ENCODE data around the gene TMEM119.

DNA sequence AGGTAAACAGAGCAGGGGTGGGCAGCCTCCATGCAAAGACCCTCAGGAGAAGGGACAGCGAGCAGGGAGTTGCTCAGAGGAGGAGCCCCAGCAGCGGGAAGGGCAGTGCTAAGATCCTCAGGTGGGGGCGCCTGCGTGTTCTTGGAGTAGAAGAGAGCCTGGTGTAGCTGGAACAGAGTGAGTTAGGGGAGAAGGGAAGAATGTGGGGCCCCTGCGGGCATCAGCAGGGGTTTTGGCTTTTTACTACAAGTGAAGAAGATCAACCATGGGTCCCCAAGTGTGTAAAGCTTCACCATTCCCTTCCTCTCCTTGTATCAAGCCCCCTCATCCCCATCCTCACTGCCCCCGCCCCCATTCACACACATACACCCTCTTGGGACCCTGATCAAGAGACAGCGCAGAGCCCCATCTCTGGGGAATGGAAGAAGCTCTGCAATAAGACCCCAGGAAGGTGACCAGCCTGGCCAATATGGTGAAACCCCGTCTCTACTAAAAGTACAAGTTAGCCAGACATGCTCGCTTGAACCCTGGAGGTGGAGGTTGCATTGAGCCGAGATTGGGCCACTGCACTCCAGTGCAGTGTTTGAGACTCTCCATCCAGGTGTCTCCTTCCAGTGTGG lies 10.2 kb upstream of the TMEM119 start:
- TF ChIP-seq, protein P1, sequence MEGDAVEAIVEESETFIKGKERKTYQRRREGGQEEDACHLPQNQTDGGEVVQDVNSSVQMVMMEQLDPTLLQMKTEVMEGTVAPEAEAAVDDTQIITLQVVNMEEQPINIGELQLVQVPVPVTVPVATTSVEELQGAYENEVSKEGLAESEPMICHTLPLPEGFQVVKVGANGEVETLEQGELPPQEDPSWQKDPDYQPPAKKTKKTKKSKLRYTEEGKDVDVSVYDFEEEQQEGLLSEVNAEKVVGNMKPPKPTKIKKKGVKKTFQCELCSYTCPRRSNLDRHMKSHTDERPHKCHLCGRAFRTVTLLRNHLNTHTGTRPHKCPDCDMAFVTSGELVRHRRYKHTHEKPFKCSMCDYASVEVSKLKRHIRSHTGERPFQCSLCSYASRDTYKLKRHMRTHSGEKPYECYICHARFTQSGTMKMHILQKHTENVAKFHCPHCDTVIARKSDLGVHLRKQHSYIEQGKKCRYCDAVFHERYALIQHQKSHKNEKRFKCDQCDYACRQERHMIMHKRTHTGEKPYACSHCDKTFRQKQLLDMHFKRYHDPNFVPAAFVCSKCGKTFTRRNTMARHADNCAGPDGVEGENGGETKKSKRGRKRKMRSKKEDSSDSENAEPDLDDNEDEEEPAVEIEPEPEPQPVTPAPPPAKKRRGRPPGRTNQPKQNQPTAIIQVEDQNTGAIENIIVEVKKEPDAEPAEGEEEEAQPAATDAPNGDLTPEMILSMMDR (IDR thresholded peaks at IDR 0.05 in 2 of 3, conservative IDR thresholded peaks at IDR 0.05 in 1 of 3; ENCODE audit: control insufficient read depth in 2 of 3, extremely low read depth in 1 of 3, insufficient read depth in 1 of 3, low read depth in 3 of 3, low read length in 3 of 3) = no peak
- TF ChIP-seq EED (IDR thresholded peaks at IDR 0.05; ENCODE audit: low read depth) (no peak), BHLHE40 (IDR thresholded peaks at IDR 0.05; ENCODE audit: borderline replicate concordance in 1 of 2, low read depth in 2 of 2, low read length in 1 of 2) (no peak), E2F4 (IDR thresholded peaks at IDR 0.05; ENCODE audit: low read depth, low read length) (no peak), HCFC1 (IDR thresholded peaks at IDR 0.05; ENCODE audit: low read length) (no peak), ZNF217 (IDR thresholded peaks at IDR 0.05) (no peak), FOXK2 (IDR thresholded peaks at IDR 0.05) (no peak)

Data from GM12878 (cell line).